Activated effector memory CD4-positive, alpha-beta T cell treated with Interleukin-2 at 50 U/mL for 16 hours (primary cell): ENCODE results near the gene CPXM2.

ENCODE experiments used
- DNase-seq: peaks from one replicate; pipeline ENCODE4 v3.0.0-alpha.2; 2020

The CPXM2 gene

DNA sequence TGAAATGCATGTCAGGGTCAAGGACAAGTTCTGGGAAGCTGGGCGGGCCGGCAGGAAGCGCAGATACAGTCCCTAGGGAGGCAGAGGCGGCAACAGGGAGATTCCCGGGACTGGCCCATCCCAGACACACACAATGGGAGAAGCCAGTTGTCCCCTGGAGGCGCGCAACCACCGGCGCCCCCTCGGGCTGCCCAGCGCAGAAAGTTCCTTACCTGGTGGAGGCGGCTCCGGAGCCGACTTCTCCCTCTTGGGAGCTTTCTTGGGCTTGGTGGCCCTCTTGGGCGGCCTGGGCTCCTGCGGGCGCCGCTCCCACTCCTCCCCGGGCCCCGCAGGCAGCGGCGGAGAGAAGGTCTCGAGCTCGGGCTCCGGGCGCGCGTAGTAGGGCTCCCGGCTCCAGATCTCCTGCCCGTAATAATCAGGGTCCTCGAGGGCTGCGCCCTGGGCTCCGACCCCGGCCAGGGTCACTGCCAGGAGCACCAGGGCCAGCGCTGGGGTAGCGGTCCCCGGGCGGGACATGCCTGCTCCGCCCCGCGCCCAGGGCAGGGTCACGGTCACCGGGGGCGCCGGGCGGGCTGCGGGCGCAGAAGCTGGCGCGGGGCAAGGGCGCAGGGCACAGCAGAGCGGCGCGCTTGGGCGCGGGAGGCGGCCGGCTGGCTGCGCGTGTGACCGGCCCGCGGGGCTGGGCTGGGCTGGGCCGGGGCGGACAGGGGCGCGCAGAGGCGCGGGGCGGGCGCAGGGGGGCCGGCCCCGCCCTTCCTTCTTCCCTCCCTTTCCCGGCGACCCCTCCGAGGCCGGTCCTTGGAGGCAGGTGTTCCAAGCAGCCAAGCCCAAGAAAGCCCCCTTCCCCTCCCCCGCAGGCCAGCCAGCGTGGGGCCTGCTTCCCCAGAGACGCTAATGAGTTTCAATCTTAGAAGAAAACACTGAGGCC is at the start of gene CPXM2:
Gene CPXM2 (minus strand): TSS at position 664 of the 928 bp plus-strand sequence. CDS start 148 bp downstream, at position 516.
- no peak for DNase-seq

DNA sequence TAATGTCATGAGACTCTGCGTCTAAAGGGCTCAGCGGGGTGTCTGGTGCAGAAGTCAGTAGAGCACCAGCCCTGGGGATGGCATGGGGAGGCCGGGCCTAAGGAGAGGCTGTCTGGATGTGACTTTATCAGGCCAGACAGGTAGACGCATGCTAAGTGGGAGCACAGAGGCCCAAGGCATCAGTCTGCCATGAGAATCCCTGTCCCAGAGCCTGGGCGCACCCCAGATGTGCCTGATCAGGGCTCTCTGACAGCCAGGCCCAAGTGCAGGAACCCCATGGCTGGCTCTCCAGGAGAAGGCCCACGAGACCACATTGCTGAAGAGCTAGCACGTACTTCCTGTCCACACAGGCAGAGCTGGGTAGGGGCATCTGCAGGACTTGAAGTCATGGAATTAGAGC is 48.0 kb upstream of the CPXM2 start:
- no peak for DNase-seq

DNA sequence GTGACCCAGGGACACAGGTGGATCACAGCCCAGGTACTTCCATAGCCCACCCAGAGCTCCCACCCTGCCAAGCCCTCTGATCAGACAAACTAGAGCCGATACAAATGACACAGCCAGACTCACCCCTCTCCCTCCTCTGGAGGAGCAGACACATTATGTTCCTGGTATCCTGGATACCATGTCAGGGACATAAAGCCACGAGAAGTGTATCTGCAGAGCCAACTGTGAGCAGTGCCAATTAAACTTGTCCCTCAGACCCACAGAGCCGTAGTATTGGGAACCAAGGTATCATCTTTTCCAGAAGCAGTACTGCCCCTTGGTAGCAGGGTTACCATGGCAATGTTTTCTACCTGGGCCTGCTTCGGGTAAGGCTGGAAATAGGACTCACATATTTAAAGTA is 47.3 kb upstream of the CPXM2 start:
- no peak for DNase-seq

DNA sequence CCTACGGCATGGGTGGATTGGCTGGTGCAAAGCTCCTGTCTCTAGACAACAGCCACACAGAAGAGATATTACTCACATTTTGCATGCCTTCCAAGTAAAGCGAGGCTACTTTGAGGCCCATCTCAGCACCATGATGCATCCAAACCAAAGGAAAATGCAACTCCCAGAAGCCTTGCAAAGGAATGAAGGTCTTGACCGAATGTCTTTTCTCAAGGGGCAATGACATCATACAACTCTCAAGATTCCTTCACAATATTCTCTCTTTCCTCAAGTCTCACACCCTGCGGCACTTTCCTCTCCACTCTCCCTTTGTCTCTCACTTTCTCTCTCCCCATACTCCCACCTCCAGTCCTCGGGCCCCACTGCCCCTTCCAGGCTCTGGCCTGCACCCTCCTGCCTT is 44.8 kb upstream of the CPXM2 start:
- DNase-seq, result no peak

- no peak for DNase-seq
Measured at GRCh38 chr10:123935680-123936079, 44.1 kb upstream of the CPXM2 start.

DNA sequence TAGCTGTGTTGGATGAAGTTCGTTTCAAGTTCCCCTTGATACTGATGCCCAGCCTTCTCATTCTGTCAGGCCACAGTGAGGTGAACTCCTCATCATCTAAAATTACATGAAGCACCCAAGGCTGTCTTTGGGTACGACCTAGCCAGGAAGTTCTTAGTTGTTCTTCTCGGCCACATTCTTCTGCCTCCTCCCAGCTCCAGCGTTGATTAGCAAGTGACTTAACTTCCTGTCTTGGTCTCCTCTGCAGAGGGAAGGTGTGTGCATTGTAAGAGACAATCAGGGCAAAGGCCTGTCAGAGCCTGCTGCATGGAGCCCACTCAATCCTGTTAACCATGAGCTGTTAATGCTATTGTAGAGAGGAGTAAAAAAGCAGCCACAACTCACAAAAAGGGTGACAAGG is 43.2 kb upstream of the CPXM2 start:
- no peak for DNase-seq

- DNase-seq, result no peak
Measured at GRCh38 chr10:123930340-123931001, 38.9 kb upstream of the CPXM2 start.

- DNase-seq, result no peak
Measured at GRCh38 chr10:123929791-123930190, 38.2 kb upstream of the CPXM2 start.

GRCh38 chr10:123928427-123928826 is 36.8 kb upstream of the CPXM2 start:
- no peak for DNase-seq

- DNase-seq, result no peak
Measured at GRCh38 chr10:123926401-123927264, 35.0 kb upstream of the CPXM2 start.

DNA sequence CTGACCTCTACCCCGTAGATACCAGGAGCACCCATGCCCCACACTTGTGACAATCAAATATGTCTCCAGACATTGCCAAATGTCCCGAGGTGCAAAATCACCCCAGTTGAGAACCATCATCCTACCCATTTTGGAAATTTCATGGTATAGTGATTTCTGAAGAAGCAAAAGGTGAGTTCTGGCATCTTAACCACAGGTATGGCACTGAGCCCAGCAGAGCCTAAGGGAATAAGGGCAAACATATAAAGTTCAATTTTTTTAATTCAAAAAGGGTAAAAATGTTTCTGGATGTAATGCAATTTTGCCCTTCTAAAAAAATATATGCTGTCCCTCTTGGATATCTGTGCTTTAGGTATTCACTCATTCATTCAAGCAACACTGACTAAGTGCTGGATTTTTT is 30.5 kb upstream of the CPXM2 start:
- no peak for DNase-seq

- DNase-seq, result no peak
Measured at GRCh38 chr10:123916775-123917174, 25.2 kb upstream of the CPXM2 start.

DNA sequence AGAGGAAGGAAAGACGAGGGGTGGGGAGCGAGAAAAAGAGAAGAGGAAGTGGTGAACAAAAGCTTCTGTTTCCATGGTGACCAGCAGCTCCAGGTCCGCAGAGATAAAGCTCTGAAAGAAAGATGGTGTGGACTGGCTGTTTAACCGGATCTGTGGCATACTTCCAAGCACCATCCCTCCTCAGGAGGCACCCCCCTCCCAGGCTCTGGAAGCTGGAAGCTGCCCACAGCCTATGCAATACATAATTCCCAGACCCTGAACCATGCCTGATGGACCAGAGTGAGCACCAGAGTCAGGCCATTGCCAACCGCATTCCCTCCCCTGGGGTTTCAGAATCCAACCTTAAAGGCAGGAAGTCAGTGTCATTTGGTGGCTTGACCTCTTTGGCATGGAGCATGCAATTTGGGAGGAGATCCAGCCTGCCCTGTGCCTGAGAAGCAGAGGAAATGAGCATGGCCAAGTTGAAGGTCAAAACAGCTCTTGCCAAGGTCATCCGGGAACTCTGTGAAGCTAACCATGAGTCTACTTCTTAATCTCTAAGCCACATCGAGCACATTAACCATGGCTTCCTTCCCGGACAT is 22.2 kb upstream of the CPXM2 start:
- DNase-seq, result no peak

GRCh38 chr10:123912871-123913270 is 21.3 kb upstream of the CPXM2 start:
- DNase-seq, result no peak

DNA sequence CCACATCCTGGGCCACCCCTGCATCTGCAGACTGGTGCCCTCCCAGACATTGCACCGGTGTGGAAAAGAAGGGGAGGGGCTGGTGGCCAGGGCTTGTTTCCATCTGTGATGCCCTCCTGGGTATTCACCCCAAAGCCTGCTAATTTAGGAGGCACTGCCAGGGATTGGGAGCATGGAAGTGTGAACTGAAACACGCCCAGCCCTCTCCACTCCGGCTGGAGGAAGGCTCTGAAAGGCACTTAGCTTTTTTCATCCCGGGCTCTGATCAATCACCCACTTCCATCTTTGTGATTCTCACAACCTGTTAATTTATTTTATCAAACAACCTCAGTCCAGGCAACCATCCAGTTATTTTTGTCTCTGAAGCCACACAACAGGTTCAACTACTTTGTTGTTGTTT is 20.9 kb upstream of the CPXM2 start:
- no peak for DNase-seq

GRCh38 chr10:123911866-123912265 is 20.3 kb upstream of the CPXM2 start:
- no peak for DNase-seq

- DNase-seq, result no peak
Measured at GRCh38 chr10:123909866-123910265, 18.3 kb upstream of the CPXM2 start.

DNA sequence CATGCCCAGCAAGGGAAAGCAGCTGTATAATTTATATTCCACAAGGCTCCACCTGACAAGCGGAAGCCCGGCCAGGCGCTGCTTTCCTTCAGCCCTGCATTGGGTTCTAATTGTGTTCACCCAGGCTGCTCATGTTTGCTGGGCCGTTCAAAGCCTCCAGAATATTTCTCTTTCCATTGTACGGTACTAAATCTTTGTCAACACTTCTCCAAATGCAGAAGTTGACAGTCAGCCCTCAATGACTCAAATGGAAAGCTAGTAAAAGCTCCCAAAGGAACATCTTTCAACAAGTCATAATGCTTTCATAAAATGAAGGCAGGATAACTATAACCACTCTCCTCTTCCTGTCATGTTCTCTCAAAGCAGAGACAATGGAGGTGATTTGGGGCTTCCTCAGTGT is 17.8 kb upstream of the CPXM2 start:
- no peak for DNase-seq

DNA sequence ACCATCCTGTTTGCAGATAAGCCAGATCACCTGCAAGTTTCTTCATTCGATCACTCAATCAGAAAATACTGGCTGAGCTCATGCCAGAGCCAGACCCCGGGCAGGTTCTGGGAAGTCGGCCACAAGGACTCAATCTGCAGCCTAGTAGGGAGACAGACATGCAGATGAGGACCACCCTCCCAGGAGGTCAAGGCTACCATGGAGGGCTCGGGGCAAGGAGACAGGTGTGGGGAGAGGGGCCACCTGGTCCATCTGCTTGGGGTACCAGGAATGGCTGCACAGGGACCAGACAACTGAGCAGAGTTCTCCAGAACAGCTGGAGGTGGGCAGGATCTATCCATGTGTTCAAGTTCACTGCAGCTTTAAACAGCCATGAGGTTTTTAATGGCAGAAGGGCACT is 16.8 kb upstream of the CPXM2 start:
- no peak for DNase-seq

- no peak for DNase-seq
Measured at GRCh38 chr10:123906884-123907652, 15.5 kb upstream of the CPXM2 start.

DNA sequence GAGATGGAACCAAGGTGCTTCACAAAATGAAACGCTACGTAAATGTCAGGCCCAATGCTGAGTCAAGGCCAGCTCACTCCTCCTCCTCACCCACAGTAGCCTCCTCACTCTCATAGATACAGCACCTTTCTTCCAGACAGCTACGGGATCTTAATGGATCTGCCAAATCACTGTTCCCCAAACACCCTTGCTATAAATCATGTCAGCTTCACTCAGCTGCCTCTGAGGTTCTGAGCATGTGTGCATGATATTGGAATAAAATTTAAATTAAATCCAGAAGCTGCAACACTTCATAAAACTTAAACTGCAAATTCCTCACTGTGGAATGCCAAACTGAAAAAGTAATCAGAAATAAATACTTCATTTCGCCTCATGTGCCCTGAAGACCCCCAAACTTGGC is 14.7 kb upstream of the CPXM2 start:
- DNase-seq, result no peak

DNA sequence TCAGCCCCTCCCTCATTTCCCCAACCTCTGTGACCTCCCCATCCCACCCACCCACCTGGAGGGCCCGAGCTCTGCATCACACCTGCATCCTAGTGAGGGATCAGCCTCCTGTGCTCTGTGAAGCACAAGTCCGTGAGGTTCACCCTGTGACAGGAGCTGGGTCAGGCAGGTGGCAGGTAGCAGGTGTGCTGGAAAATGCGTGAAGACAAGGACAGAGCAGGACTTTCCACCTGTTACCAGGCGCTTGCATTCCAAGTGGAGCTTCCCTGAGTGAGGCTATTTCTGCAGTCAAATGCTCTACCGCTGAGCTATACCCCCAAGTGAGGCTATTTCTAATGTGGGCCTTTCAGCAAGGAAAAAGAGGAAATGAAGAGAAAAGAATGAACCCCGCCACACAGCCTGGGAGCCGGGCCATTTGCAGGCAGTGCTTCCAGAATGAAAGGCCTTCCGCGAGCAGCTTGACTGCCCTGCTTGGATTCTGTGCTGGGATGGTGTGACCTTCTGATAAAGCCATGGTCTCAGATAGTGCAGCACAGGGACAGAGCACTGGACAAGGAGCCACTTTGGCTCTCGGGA is 13.3 kb upstream of the CPXM2 start:
- DNase-seq, result no peak
